HG03066 (cell line): ENCODE data around the gene TXN2.
A peak's percentile ranks its signal among the peaks of the same experiment; 100 is the strongest.
"Not testable (repeated sequence)": the region's sequence is repeated elsewhere in the genome, so short reads cannot be mapped to it uniquely, and the experiment has no call there.

Source experiments
- ATAC-seq: cut with Tn5 transposase; IDR thresholded peaks from one replicate; pipeline ENCODE4 v1.9.1; 2021; ENCODE audit warnings: low read depth; ENCODE audit not compliant: unreplicated experiment

Gene TXN2

GRCh38 chr22:36456464-36456845 is 25.0 kb downstream of the TXN2 start:
- ATAC-seq = no peak

DNA sequence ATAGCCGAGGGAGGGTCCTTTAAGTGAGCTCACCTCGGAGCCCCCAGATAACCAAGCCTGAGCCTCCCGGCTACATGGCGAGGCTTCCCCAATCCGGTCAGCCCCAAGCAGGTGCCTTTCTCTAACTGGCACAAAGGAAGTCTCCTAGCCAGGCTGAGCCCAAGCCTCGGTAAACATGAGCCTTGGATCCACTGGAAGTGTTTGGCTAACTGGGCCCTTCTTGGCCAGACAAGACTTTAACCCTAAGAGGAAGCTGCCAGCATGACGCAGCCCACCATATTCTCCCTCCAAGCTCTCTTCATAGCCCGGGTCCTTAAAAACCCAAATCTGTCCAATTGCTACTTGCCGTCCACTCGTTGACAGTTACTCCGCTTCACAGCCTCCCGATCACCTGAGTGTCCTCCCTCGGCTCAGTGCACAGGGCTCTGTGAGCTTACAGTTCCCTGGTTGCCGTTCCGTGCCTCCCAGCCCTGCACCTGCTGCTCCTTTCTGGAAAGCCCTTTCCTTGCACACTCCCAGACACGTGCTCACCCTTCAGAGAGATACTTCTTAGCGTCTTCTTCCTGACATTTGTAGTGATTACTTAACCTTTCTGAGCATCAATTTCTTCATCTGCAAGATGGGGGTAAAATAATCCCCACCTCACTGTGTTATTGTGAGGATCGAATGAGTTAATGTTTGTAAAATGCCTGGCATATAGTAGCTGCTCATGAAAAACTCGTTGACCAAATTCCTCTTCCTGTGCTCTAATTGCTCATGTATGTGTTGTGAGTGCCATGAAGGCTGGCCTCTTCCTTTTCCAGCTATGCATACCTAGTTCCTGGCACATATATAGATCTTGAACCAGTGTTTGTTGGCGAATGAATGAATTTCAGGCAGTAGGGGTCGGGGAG is 25.6 kb downstream of the TXN2 start:
- ATAC-seq = no peak

- peak; percentile 44 for ATAC-seq
Observed at GRCh38 chr22:36454916-36455570, 26.4 kb downstream of the TXN2 start.

GRCh38 chr22:36453855-36454378 is 27.5 kb downstream of the TXN2 start:
- no peak for ATAC-seq

DNA sequence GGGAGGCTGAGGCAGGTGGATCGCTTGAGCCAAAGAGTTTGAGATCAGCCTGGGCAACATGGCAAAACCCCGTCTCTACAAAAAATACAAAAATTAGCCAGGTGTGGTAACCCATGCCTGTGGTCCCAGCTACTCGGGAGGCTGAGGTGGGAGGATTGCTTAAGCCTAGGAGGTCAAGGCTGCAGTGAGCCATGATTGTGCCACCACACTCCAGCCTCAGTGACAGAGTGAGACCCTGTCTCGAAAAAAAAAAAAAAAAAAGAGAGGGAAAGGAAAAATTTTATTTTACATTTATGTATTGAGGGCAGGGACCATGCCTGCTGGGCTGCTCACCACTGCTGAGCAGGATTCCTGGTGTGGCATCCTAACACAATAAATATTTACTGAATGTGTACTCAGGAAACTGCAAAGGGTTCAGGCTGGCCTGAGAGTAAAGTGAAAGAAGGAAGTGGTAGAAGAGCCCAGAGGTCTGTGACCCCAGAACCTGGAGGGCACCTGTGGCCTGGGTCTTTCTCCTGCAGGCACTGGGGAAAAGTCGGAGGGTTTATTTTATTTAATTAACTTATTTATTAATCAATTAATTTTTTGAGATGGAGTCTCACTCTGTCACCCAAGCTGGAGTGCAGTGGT is 28.3 kb downstream of the TXN2 start:
- ATAC-seq = not testable (repeated sequence)

- no peak for ATAC-seq
Observed at GRCh38 chr22:36452250-36452977, 29.0 kb downstream of the TXN2 start.

- not testable (repeated sequence) for ATAC-seq
Observed at GRCh38 chr22:36450923-36451322, 30.5 kb downstream of the TXN2 start.

- ATAC-seq = no peak
Observed at GRCh38 chr22:36449596-36450175, 31.8 kb downstream of the TXN2 start.

DNA sequence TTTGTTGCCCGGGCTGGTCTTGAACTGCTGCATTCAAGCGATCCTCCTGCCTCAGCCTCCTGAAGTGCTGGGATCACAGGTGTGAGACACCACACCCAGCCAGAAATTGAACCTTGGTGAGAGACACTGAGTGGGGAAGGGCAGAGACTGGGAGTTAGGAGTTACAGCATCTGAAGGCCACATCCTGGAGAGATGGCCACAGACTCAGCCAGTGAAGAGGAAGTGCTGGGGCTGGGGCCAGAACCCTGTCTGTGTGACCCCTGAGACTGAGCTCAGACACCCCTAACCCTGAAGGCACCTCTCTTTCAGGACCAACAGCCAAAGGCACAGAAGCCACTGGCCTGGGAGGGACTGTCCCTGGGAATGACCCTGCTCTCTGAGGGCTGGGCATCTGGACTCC is 33.8 kb downstream of the TXN2 start:
- no peak for ATAC-seq

- no peak for ATAC-seq
Observed at GRCh38 chr22:36445158-36445668, 36.2 kb downstream of the TXN2 start.

- no peak for ATAC-seq
Observed at GRCh38 chr22:36443198-36443770, 38.2 kb downstream of the TXN2 start.

- ATAC-seq = no peak
Observed at GRCh38 chr22:36442506-36443197, 38.8 kb downstream of the TXN2 start.

GRCh38 chr22:36440429-36441002 is 40.9 kb downstream of the TXN2 start:
- ATAC-seq = no peak

DNA sequence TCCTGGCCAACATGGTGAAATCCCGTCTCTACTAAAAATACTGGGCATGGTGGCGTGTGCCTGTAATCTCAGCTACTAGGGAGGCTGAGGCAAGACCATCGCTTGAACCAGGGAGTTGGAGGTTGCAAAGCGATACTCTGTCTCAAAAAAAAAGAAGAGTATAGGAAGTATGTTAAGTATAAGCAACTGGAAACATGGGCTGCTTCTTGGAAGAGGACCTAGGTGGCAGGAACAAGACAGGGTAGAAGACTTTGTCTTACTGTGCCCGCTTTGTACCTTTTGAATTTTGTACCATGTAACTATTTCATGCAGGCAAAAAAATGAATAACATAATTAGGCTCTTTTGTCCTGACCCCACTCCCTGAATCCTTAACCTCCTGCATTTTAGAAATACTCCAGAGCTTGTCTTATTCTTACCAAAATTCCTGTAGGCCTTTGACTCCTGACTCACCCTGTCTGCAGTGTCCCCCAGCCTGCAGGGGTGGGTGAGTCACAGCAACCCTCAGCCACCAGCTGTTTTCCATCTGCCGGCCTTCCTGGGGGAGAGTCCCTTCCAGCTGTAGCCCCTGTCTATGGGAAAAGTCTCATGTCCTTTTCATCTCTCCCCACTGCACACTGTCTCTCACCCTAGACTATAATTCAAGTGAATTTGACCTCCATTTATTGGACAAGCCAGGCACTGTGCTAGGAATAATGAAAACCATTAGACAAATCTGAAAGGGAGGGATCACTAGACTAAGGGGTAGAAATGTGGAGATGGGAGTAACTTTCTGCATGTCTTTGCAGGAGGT is 41.8 kb downstream of the TXN2 start:
- ATAC-seq = no peak

GRCh38 chr22:36435516-36436415 is 45.7 kb downstream of the TXN2 start:
- no peak for ATAC-seq

DNA sequence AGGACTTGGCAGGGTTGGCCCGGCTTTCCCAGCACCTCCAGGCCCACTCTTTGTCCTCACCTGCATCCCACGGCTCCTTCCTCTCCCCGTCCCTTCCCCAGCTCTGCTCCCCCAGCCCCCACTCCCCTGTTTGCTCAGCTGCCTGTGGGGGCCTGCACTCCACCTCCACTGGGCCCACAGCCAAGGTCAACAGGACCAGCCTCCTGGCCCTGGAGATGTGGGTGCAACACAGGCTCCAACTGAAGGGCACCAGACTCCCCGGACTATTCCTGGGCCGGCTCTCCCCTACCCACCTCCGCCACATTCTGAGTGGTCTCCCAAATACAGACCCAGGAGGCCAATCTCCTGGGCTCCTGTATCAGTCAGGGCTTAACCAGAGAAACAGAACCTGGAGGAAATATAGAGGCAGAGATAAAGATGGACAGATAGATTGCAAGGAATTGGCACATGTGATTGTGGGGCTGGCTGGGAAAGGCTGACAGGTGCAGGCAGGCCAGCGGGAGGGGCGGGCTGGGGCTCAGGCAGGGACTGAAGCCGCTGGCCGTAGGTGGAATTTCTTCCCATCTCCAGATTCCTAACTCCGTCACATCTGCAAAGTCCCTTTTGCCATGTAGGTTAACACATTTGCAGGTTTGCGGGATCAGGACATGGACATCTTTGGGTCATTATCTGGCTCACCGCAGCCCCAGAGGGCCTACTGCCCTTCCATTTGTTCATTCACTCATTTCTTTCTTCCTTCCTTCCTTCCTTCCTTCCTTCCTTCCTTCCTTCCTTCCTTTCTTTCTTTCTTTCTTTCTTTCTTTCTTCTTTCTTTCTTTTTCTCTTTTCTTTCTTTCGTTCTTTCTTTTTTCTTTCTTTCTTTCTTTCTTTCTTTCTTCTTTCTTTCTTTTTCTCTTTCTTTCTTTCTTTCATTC is 47.9 kb downstream of the TXN2 start:
- ATAC-seq = no peak
